SU-DHL-6 (cell line): Measurements from ENCODE around the gene PCDHGC5.

Experiments used
- H2AFZ ChIP-seq: fragments of 200-600 bp; sonication (generic); 2 replicates; pipeline ENCODE4 v1.6.1; 2014; ENCODE audit warnings: low read depth, mild to moderate bottlenecking, moderate library complexity, mixed read lengths, antibody characterized with exemption, low read length; ENCODE audit not compliant: severe bottlenecking
- H3F3A ChIP-seq: fragments of 200-600 bp; shearing (Covaris generic); 2 replicates; pipeline ENCODE4 v1.6.0; 2016; ENCODE audit warnings: antibody characterized with exemption, mild to moderate bottlenecking; ENCODE audit not compliant: insufficient read depth
- H3K27ac ChIP-seq: fragments of 200-600 bp; sonication (generic); 2 replicates; pipeline ENCODE4 v1.5.1; 2016; ENCODE audit warnings: low read depth, mild to moderate bottlenecking, low read length, moderate library complexity, mixed read lengths
- H3K27me3 ChIP-seq: fragments of 200-600 bp; sonication (generic), shearing (Covaris generic); 2 replicates; pipeline ENCODE4 v1.6.0; 2014; ENCODE audit warnings: mild to moderate bottlenecking, low read length
- H3K36me3 ChIP-seq: fragments of 200-600 bp; sonication (generic); 2 replicates; pipeline ENCODE4 v1.6.1; 2014; ENCODE audit warnings: mild to moderate bottlenecking, low read length, mixed read lengths
- H3K4me2 ChIP-seq: fragments of 300-600, 200-600 bp; shearing (Covaris generic), sonication (generic); 2 replicates; pipeline ENCODE4 v1.6.0; 2014; ENCODE audit warnings: low read length, low read depth, mild to moderate bottlenecking; ENCODE audit not compliant: poor library complexity, severe bottlenecking
- H3K4me3 ChIP-seq: fragments of 200-600 bp; sonication (generic); 2 replicates; pipeline ENCODE4 v1.5.1; 2014; ENCODE audit warnings: antibody characterized with exemption, low read length, mild to moderate bottlenecking, mixed read lengths; ENCODE audit not compliant: insufficient read depth, poor library complexity, severe bottlenecking
- H3K79me2 ChIP-seq: fragments of 200-600 bp; sonication (generic); 2 replicates; pipeline ENCODE4 v1.6.1; 2014; ENCODE audit warnings: mild to moderate bottlenecking, low read length, moderate library complexity; ENCODE audit not compliant: insufficient read depth
- H3K9ac ChIP-seq: fragments of 200-600 bp; sonication (generic); 2 replicates; pipeline ENCODE4 v1.7.0; 2014; ENCODE audit warnings: mild to moderate bottlenecking, low read length
- H3K9me2 ChIP-seq: fragments of 200-600 bp; sonication (generic); replicated peaks from 2 replicates; pipeline ENCODE4 v1.6.1; 2014; ENCODE audit warnings: low read length; ENCODE audit not compliant: insufficient read depth
- H3K9me3 ChIP-seq: fragments of 200-600 bp; sonication (generic); 2 replicates; pipeline ENCODE4 v1.6.1; 2014; ENCODE audit warnings: low read length, mixed read lengths; ENCODE audit not compliant: insufficient read depth
- H4K20me1 ChIP-seq: fragments of 200-600 bp; sonication (generic); 2 replicates; pipeline ENCODE4 v1.6.1; 2014; ENCODE audit warnings: low read depth, mild to moderate bottlenecking, antibody characterized with exemption, low read length, moderate library complexity, mixed read lengths
- EZH2phosphoT487 ChIP-seq: fragments of 200-600 bp; sonication (generic), shearing (Covaris generic); conservative IDR thresholded peaks from 2 replicates; pipeline ENCODE4 v1.6.1; 2018; ENCODE audit warnings: mild to moderate bottlenecking, antibody characterized with exemption, low read length, moderate library complexity, mixed read lengths
- TF ChIP-seq, protein P1 (sequence below): fragments of 200-600 bp; sonication (generic); IDR thresholded peaks from one replicate; pipeline ENCODE4 v1.5.1; 2017; ENCODE audit warnings: antibody characterized with exemption, mild to moderate bottlenecking, low read length, moderate library complexity; ENCODE audit not compliant: insufficient read depth, poor library complexity, severe bottlenecking

PCDHGC5 gene

DNA sequence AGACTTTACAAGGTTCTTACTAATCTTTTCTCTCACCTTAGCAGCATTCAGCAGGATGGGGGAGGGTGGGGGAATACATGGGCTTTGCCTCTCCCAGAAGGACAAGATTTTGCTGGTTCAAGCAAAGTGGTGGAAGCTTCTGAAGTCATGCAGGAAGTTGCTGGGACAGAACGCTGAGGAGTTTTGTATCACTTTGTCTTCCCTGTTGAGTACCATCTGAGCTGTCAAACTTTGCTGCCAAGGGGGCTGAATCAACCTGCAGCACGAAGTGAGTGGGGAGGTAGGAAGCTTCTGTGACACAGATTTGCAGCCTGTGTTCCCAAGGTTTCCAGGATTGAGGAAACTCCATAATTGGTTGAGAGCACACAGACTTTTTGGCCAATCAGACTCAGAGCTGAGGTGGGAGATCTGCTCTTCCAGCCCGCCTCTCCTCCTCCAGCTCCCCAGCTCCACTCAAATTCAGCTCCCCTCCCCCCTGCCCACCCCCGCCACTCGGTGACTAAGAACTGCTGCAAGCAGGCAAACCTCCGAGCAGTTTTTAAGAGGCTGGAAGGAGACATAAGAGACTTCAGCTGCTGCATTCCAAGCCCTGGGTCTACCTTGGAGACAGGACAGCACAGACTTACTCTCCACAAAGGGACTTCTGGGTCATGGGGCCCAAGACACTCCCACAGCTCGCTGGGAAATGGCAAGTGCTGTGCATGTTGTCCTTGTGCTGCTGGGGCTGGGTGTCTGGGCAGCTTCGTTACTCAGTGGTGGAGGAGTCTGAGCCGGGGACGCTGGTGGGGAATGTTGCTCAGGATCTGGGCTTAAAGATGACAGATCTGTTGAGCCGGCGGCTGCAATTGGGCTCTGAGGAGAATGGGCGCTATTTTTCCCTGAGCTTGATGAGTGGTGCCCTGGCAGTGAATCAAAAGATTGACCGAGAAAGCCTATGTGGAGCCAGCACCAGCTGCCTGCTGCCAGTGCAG, at the start of gene PCDHGC5:
Gene PCDHGC5 (plus strand): TSS at position 491 of the 971 bp plus-strand sequence. CDS start 160 bp downstream, at position 651.
- Histone ChIP-seq H3K36me3 (no peaks in the 10 kb centered on the region), H3K79me2 (peaks cover 44% of the 10 kb centered on the region), H3K27me3 (no peaks in the 10 kb centered on the region), H3K9me2 (no peaks in the 10 kb centered on the region), H3K27ac (no peak within 1 kb of the TSS), H3K4me2 (peak within 1 kb of the TSS; percentile 5), H3K9me3 (no peaks in the 10 kb centered on the region), H2AFZ (no peak within 1 kb of the TSS), H4K20me1 (no peaks in the 10 kb centered on the region), H3F3A (peaks cover 6% of the 10 kb centered on the region; the same call in 1 of the 2 replicates), H3K9ac (no peak within 1 kb of the TSS), H3K4me3 (no peak within 1 kb of the TSS)
- TF ChIP-seq EZH2phosphoT487, result no peak
- TF ChIP-seq, protein P1, sequence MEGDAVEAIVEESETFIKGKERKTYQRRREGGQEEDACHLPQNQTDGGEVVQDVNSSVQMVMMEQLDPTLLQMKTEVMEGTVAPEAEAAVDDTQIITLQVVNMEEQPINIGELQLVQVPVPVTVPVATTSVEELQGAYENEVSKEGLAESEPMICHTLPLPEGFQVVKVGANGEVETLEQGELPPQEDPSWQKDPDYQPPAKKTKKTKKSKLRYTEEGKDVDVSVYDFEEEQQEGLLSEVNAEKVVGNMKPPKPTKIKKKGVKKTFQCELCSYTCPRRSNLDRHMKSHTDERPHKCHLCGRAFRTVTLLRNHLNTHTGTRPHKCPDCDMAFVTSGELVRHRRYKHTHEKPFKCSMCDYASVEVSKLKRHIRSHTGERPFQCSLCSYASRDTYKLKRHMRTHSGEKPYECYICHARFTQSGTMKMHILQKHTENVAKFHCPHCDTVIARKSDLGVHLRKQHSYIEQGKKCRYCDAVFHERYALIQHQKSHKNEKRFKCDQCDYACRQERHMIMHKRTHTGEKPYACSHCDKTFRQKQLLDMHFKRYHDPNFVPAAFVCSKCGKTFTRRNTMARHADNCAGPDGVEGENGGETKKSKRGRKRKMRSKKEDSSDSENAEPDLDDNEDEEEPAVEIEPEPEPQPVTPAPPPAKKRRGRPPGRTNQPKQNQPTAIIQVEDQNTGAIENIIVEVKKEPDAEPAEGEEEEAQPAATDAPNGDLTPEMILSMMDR, result no peak

DNA sequence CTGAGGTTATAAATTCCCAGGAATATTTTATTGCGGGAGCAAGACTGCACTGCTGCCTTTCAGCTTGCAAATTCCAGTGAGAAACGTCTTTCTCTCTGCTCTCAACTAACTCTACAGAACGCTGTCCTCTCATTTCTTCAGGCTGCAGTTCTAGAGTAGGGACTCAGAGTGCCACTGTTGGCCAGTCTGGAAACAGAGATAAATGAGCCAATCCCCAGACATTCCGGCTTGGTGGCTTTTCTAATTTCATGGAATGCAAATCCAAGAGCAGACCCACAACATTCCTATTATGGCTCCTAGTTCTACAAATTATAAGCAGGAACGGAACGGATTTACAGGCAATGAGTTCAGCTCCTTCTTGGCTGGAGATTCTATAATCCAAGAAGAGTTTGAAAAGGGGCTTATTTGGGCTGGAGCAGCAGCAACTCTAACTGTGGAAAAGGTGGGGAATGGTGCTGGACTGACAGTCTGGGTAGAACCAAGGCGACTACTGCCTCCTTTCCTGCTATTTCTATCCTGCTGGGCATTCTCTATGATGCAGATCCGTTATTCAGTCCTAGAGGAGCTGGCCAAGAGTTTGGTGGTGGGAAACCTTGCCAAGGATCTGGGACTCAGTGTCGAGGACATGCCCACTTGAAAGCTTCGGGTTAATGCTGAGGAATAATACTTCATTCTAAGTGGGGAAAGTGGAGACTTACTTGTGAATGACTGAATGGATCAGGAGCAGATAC, 49.3 kb upstream of the PCDHGC5 start:
- Histone ChIP-seq H4K20me1 (no peaks in the 10 kb centered on the region), H3K9me3 (no peaks in the 10 kb centered on the region), H3K4me3 (no peak overlapping the region), H3F3A (no peaks in the 10 kb centered on the region), H3K36me3 (no peaks in the 10 kb centered on the region), H3K9ac (no peak overlapping the region), H2AFZ (no peak overlapping the region), H3K9me2 (no peaks in the 10 kb centered on the region), H3K27ac (no peak overlapping the region), H3K4me2 (no peak overlapping the region), H3K79me2 (no peaks in the 10 kb centered on the region), H3K27me3 (no peaks in the 10 kb centered on the region)
- no peak for TF ChIP-seq EZH2phosphoT487
- TF ChIP-seq, protein P1, result no peak

DNA sequence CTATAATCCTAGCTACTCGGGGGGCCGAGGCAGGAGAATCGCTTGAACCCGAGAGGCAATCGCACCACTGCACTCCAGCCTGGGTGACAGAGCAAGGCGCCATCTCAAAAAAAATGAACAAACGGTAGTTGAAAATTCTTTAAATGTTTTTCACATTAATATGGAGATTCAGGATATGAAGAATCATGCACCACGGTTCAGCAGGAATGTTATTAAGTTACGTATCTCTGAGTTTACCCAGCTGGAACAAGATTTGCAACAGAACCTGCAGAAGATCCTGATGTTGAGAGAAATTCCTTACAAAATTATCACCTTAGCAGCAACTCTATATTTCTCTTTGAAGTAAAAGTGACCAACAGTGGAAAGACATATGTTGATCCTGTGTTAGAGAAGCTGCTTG, 48.5 kb upstream of the PCDHGC5 start:
- Histone ChIP-seq H3F3A (no peaks in the 10 kb centered on the region), H4K20me1 (no peaks in the 10 kb centered on the region), H3K4me2 (no peak overlapping the region), H3K4me3 (no peak overlapping the region), H3K27ac (no peak overlapping the region), H3K9ac (no peak overlapping the region), H3K27me3 (no peaks in the 10 kb centered on the region), H2AFZ (no peak overlapping the region), H3K79me2 (no peaks in the 10 kb centered on the region), H3K9me2 (no peaks in the 10 kb centered on the region), H3K9me3 (no peaks in the 10 kb centered on the region), H3K36me3 (no peaks in the 10 kb centered on the region)
- no peak for TF ChIP-seq EZH2phosphoT487
- TF ChIP-seq, protein P1, result no peak
